HCT116 (cell line): ENCODE measurements around the gene CNBD2.

Experiments used
- CEBPB ChIP-seq: IDR thresholded peaks from 2 replicates; pipeline ENCODE4 v1.6.1; 2012; ENCODE audit warnings: low read depth
- EZH2phosphoT487 ChIP-seq: fragments of 200-600 bp; IDR thresholded peaks from 2 replicates; pipeline ENCODE4 v1.6.1; 2018; ENCODE audit warnings: antibody characterized with exemption, borderline replicate concordance
- POLR2A ChIP-seq: IDR thresholded peaks from 2 replicates; pipeline ENCODE4 v1.7.0; 2011; ENCODE audit warnings: borderline replicate concordance; ENCODE audit not compliant: insufficient read depth, insufficient read length; ENCODE audit errors: extremely low read depth
- POLR2AphosphoS5 ChIP-seq: IDR thresholded peaks from 2 replicates; pipeline ENCODE4 v1.6.1; 2011; ENCODE audit warnings: mild to moderate bottlenecking, low read depth, low read length, moderate library complexity
- RAD21 ChIP-seq: IDR thresholded peaks from 2 replicates; pipeline ENCODE4 v1.6.1; 2012; ENCODE audit warnings: low read depth, mild to moderate bottlenecking
- SIN3A ChIP-seq: IDR thresholded peaks from 2 replicates; pipeline ENCODE4 v1.6.1; 2012; ENCODE audit warnings: low read depth
- YY1 ChIP-seq: IDR thresholded peaks from 2 replicates; pipeline ENCODE4 v1.6.1; 2011; ENCODE audit warnings: low read length, low read depth, moderate library complexity, mild to moderate bottlenecking; ENCODE audit not compliant: insufficient replicate concordance; ENCODE audit errors: extremely low read depth
- TF ChIP-seq, protein P1 (sequence below), 3 experiments: fragments of 200-600 bp in 1 of 3; sonication (generic) in 1 of 3; IDR thresholded peaks in 2 of 3; conservative IDR thresholded peaks in 1 of 3; 2 replicates each; pipeline ENCODE4 v1.5.1; 2012 to 2017; ENCODE audit warnings: low read depth in 2 of 3, low read length in 2 of 3, antibody characterized with exemption in 1 of 3, borderline replicate concordance in 1 of 3, control low read depth in 1 of 3, mild to moderate bottlenecking in 1 of 3, mixed read lengths in 1 of 3, mixed run types in 1 of 3, moderate library complexity in 1 of 3; ENCODE audit not compliant: insufficient read depth in 1 of 3
- TF ChIP-seq, protein P2 (sequence below): IDR thresholded peaks from 2 replicates; pipeline ENCODE4 v1.6.1; 2012
- TF ChIP-seq, protein P3 (sequence below): IDR thresholded peaks from 2 replicates; pipeline ENCODE4 v1.6.1; 2012; ENCODE audit warnings: low read depth

DNA sequence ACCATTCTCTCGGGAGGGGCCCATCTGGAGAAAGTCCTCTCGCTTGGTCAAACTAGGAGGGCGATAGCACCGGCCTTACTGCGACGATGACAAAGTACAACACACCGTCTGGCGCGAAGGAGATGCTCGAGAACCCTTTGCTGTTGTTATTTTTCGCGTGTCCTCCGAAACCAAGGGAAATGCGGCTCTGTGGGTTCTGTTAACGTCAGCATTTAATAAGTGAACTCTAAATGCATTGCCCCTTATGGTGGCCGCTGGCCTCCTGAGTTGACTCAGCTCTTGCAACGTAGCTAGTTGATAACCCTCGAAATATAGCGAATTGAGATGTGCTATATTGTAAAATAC lies 13.5 kb upstream of the CNBD2 start:
- TF ChIP-seq EZH2phosphoT487: no peak
- no peak for TF ChIP-seq POLR2A
- TF ChIP-seq, protein P1, sequence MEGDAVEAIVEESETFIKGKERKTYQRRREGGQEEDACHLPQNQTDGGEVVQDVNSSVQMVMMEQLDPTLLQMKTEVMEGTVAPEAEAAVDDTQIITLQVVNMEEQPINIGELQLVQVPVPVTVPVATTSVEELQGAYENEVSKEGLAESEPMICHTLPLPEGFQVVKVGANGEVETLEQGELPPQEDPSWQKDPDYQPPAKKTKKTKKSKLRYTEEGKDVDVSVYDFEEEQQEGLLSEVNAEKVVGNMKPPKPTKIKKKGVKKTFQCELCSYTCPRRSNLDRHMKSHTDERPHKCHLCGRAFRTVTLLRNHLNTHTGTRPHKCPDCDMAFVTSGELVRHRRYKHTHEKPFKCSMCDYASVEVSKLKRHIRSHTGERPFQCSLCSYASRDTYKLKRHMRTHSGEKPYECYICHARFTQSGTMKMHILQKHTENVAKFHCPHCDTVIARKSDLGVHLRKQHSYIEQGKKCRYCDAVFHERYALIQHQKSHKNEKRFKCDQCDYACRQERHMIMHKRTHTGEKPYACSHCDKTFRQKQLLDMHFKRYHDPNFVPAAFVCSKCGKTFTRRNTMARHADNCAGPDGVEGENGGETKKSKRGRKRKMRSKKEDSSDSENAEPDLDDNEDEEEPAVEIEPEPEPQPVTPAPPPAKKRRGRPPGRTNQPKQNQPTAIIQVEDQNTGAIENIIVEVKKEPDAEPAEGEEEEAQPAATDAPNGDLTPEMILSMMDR (IDR thresholded peaks at IDR 0.05 in 2 of 3, conservative IDR thresholded peaks at IDR 0.05 in 1 of 3; ENCODE audit: borderline replicate concordance in 1 of 3, insufficient read depth in 1 of 3, low read depth in 2 of 3, low read length in 2 of 3): no peak
- no peak for TF ChIP-seq POLR2AphosphoS5
- no peak for TF ChIP-seq YY1
- TF ChIP-seq, protein P2, sequence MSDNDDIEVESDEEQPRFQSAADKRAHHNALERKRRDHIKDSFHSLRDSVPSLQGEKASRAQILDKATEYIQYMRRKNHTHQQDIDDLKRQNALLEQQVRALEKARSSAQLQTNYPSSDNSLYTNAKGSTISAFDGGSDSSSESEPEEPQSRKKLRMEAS: no peak
- TF ChIP-seq SIN3A: no peak
- TF ChIP-seq CEBPB: no peak
- no peak for TF ChIP-seq RAD21
- TF ChIP-seq, protein P3, sequence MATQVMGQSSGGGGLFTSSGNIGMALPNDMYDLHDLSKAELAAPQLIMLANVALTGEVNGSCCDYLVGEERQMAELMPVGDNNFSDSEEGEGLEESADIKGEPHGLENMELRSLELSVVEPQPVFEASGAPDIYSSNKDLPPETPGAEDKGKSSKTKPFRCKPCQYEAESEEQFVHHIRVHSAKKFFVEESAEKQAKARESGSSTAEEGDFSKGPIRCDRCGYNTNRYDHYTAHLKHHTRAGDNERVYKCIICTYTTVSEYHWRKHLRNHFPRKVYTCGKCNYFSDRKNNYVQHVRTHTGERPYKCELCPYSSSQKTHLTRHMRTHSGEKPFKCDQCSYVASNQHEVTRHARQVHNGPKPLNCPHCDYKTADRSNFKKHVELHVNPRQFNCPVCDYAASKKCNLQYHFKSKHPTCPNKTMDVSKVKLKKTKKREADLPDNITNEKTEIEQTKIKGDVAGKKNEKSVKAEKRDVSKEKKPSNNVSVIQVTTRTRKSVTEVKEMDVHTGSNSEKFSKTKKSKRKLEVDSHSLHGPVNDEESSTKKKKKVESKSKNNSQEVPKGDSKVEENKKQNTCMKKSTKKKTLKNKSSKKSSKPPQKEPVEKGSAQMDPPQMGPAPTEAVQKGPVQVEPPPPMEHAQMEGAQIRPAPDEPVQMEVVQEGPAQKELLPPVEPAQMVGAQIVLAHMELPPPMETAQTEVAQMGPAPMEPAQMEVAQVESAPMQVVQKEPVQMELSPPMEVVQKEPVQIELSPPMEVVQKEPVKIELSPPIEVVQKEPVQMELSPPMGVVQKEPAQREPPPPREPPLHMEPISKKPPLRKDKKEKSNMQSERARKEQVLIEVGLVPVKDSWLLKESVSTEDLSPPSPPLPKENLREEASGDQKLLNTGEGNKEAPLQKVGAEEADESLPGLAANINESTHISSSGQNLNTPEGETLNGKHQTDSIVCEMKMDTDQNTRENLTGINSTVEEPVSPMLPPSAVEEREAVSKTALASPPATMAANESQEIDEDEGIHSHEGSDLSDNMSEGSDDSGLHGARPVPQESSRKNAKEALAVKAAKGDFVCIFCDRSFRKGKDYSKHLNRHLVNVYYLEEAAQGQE: no peak
